H4 (cell line): ENCODE measurements around the gene UTP4. TPM values are rescaled to one million over a fixed set of nuclear protein-coding genes. Genes with fewer than 3 reads are reported as not detected.
"Not testable (repeated sequence)": the region's sequence is repeated elsewhere in the genome, so short reads cannot be mapped to it uniquely, and the experiment has no call there.

ENCODE experiments used
- DNase-seq: peaks from one replicate; pipeline ENCODE4 v3.0.0-alpha.2; 2015; ENCODE audit warnings: low spot score
- total RNA-seq: library from RNA; depleted of rRNA; stranded (reverse); fragments of >200 nt; shearing (Covaris generic); gene quantifications from 2 replicates; pipeline ENCODE4 v1.2.3, GENCODE V29; 2014

Gene UTP4
- total RNA-seq, 1 experiment from 2014 or later = 16.3 TPM

DNA sequence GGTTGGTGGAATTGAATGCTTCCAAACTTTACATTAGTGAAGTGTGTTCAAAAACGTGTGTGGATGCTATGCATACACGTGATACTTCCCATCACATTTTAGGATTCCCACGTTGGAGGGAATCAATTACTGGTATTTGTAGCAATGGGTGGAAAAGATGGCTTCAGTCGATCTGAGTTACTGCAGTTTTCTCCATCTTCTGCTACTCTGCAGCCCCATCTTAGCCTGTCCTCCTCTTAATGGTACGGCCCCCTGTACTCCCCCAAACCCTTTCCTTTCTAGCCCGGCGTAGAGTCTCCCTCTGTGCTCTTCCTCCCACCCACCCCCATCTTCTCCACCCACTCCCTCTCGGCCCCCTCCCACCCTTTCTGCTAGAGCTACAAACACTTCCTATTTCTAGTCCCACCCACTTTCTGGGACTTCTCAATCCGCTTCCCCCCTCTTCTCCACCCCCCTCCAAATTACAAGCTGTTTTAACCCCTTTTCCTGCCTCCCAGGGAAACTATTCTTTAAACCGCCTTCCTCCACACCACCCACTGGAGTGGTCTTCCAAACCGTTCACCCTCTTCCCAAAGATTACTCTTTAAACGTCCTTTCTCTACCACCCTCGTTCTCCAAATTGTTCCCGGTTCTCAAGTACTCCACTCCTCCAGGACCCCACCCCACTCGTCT, 1.1 kb upstream of the UTP4 start:
- no peak for DNase-seq

DNA sequence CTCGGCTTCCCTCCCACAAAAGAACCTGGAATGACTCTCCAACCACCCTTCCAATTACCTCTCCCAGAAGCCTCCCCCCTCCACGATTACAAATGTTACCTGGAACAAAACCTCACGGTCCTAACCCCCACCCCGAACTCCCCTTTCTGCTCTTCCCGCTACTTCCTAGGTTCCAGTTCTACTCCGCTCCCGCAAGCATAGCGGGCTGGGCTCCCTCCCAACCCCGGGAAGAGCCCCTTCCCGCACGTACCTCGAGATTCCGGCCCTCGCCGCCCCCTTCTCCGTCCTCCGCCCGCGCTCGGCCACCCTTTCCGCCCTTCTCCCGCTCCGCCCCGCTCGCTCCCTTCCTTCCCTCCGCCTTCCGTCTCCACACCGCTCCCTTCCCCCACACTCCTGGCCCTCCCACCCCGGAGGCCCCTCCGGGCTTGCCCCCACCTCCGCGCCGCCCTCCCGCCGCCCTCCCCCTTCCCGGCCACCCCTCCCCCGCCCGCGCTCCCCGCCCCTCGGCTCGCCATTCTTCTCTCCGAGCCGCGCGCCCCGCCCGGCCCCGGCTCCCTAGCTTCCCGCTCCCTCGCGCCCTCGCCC, 518 bp upstream of the UTP4 start:
- DNase-seq = peak; percentile 76

DNA sequence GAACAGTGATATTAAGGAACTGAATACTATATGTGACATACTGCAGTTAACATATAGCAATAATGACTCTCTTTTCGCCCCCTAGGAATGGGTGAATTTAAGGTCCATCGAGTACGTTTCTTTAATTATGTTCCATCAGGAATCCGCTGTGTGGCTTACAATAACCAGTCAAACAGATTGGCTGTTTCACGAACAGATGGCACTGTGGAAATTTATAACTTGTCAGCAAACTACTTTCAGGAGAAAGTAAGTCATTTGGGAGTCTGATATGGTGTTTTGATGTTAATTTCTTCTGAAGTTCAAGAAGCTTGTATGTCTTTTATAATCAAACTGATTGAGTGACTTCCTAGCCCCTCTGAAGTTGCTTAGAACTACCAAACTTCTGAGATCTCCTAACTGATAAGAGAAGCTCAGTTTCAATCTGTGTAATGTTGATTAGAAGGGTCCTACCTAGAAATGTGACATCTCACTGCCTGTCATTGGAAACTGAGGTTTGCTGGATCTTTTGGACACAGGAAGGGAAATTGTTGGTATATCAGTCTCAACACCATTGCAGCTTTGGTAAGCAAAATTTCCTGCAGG, 1.0 kb downstream of the UTP4 start:
- DNase-seq = no peak

DNA sequence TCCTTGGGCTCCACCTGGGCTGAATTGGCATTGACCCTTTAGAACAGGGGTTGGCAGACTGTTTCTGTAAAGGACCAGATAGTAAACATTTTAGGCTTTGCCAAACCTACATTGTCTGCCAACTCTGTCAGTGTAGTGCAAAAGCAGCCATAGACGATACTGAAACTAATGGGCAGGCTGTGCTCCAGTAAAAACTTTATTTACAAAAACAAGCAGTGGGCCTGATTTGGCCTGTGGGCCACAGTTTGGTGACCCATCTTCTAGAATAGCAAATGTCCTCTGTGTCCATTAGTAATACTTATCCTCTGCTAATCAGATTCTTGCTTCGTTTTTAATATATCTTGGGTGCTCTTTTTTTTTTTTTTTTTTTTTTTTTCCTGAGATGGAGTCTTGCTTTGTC, 6.2 kb downstream of the UTP4 start:
- no peak for DNase-seq

DNA sequence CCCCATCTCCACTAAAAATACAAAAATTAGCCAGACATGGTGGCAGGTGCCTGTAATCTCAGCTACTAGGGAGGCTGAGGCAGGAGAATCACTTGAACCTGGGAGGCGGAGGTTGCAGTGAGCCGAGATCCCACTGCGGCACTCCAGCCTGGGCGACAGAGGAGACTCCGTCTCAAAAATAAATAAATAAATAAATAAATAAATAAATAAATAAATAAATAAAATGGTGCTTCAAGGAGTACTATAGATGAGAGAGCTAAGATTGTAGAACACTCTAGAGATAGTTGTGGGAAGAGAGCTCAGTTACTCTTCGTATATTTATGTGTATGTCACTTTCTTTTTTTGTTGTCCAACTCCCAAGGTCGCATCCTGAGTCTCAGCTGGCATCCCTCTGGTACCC, 7.0 kb downstream of the UTP4 start:
- DNase-seq = not testable (repeated sequence)

DNA sequence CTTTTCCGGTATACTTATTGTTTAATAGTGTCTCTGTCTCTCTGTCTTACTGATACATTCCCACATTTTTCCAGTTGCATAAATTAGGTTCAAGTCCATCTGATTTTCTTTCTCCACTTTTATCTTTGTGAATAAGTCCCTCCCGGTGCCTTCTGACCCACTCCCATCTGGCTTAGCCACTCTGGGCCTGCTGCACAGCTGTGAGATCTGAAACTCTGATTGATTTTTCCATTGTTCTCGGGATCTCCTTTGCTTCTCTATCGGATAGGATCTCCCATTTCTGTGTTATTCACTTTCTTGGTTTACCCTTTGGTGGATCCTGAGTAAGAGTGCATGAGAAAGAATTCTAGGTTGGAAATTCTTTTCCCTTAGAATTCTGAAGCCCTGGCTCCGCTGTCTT, 8.6 kb downstream of the UTP4 start:
- DNase-seq = no peak

DNA sequence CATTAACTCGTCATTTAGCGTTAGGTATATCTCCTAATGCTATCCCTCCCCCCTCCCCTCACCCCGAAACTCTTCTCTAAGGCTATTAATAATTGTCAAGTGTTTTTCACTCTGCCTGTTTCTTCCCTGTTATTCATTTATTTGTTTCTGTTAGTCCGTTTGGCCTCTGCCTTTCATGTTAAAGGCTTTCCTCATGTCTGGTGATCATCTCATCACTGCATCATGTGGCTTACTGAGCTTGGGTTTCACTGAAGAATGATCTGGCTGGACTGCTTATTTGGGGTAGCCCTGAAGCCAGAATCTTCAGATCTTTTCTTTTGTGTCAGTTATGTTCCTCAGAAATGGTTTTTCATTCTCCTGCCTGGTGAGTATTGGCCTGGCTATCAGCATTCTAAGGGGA, 9.5 kb downstream of the UTP4 start:
- no peak for DNase-seq

DNA sequence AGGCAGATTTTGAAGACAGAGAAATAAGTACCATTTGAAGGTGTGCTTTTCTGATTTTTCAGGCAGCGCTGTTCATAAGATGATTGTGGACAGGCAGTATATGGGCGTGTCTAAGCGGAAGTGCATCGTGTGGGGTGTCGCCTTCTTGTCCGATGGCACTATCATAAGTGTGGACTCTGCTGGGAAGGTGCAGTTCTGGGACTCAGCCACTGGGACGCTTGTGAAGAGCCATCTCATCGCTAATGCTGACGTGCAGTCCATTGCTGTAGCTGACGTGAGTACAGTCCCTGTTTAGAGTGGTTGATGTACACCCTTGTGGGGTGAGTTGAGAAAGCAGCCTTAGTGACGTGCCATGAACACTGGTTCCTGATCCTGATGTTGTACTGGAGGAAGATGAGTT, 10.7 kb downstream of the UTP4 start:
- DNase-seq = no peak

DNA sequence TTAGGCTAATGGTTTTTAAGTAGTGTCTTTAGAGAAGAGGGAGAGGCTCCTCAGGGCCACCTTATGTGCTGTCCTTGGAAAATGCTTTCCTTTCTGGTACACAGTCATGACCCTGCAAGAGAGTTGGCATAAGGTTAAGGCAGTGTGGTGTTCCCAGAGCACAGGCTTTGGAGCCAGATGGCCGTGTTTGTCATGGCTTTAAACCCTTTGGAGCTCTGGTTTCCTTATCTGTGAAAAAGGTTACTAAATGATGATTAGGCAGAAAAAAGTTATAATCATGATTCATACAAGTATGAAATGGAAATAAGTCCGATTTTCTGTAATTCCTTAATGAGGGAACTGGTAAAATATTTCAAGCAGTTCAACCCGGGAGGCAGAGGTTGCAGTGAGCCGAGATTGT, 13.2 kb downstream of the UTP4 start:
- no peak for DNase-seq

DNA sequence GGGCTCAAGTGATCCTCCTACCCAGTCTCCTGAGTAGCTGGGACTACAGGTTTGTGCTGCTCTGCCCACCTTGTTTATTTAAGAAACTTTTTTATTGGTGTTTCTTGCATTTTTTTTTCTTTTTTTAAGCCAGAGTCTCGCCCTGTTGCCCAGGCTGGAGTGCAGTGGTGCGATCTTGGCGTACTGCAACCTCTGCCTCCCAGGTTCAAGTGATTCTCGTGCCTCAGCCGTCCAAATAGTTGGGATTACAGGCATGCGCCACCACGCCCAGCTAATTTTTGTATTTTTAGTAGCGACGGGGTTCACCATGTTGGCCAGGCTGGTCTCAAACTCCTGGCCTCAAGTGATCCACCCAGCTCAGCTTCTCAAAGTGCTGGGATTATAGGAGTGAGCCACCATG, 17.2 kb downstream of the UTP4 start:
- DNase-seq = not testable (repeated sequence)

DNA sequence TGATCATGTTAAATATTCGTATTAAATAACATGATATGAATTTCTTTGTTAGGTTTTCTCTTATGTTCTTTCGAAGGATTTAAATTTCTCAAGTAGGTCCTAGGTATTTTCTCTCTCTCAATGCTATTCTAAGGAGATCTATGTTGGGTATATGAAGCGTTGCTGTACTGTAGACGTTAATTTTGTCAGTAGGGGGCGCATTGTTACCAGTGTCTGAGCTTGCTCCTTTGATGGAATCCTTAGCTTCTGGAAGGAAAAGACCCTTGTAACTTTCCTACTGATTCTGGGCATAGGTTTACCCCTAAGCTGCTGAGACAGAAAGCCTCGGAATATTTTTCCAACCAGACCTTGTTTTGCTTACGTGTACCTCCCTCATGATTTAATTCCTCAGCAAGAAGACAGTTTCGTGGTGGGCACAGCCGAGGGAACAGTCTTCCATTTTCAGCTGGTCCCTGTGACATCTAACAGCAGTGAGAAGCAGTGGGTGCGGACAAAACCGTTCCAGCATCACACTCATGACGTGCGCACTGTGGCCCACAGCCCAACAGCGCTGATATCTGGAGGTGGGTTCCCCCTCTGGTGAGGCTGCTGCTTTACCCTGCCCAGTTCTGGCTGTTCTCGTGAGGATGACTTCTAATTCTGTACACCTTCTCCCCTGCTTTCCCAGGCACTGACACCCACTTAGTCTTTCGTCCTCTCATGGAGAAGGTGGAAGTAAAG, 17.9 kb downstream of the UTP4 start:
- peak; percentile 60 for DNase-seq

DNA sequence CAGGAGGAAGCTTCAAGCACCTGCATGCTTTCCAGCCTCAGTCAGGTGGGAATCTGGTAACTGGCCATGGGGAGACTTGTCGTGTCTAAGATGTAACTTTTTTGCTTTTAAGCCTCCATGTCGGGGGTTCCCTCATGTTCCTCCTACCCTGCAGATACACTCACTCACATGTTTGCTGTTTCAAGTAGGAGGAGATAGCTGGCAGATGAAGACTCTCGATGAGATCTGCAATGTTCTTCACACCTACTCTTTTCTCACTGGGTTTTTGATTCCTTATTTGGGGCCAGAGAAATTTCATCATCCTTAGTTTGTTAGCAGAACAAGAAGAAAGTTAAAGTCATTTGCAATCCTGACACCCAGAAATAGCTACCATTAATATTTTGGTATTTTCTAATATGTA, 24.7 kb downstream of the UTP4 start:
- DNase-seq = no peak

DNA sequence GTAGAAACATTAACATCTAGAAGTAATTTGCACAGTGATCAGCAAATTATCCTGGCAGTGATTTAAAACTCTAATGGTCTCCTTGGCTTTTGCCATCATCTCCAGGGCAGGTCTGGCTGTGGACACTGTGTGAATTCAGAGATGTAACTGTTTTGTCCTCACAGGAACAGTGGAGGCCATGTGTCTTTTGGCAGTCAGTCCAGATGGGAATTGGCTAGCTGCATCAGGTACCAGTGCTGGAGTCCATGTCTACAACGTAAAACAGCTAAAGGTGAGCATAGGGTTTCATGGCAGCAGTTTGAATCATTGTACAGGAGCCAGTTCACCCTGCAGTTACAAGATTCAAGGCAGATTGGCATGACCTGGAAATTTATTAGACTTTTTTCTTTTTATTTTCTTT, 27.7 kb downstream of the UTP4 start:
- no peak for DNase-seq

DNA sequence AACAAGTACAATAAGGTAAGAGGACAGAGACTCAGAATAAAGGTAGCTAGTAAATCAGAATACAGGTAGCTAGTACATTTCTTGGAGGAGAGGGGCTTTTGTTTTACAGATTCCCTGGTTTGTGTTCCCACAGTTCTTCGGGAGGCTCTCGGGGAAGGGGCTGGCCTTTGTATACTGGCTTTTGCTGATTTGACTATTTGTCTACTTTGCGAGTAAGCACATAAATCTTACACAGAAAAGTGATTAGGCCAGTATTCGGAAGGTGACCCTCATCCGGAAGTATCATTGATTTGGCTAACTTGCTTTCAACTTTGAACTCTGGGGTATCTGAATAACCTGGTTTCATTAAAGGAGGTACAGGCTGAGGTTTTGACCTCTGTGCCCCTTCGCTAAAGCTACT, 33.1 kb downstream of the UTP4 start:
- no peak for DNase-seq

DNA sequence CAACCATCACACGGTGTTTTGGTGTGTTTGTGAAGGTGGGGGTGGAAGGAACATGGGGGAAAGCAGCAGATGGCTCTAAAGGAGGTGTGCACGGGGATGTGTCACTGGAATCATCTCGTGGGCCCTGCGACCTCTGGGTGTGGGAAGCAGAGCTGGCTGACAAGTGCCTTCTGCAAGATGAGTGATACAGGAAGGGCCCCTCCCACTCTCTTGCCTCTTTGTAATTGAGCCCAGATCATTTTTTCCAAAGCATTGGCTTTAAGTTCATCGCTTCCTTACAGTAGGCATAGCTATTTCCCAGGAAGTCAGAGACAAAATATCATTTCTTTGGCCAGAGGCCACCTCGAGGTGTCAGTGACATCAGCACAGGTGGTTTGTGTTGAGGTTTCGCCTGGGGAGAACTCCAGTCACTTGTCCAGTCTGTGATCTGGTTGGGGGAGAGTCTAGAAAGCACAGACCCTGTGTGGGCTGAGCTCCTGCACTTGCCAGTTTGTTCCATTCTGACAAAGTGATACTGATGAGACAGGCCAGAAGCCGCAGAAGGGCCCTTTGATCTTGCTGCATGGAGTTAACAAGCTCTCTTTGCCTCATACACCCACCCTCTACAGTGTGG, 33.9 kb downstream of the UTP4 start:
- no peak for DNase-seq

DNA sequence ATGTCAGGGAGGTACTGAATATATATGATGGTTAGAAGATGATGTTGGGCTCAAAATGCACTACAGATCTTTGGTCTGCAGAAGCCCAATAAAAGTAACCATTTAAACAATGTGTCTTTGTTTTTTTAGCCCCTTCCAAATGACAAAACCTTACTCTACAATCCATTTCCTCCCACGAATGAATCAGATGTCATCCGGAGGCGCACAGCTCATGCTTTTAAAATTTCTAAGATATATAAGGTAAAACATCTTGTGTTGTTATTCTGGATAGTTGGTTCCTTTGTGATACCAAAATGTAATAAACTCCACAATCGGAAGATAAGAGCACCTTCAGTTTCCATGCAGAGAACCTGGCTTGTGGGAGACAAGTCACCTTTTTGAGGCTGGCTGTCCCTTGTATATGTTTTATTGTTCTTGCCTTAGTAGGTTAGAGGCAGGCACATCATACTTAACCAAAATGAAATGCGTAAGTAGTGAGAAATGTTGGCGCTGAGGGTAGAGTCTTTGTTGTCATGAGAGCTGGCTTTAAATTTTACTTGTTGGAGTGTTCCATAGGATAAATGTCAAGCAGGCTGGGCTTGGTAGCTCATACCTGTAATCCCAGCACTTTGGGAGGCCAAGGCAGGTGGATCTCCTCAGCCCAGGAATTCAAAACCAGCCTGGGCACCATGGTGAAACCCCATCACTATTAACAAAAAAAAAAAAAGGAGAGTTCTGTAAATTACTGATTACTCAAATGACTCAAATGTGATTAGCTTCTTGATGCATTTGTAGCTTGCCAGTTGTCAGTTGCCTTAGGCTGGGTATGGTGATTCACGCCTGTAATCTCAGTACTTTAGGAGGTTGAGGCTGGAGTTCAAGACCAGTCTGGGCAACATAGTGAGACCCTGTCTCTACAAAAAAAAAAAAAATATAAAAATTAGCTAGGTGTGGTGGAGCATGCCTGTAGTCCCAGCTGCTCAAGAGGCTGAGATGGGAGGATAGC, 34.8 kb downstream of the UTP4 start:
- DNase-seq = no peak

DNA sequence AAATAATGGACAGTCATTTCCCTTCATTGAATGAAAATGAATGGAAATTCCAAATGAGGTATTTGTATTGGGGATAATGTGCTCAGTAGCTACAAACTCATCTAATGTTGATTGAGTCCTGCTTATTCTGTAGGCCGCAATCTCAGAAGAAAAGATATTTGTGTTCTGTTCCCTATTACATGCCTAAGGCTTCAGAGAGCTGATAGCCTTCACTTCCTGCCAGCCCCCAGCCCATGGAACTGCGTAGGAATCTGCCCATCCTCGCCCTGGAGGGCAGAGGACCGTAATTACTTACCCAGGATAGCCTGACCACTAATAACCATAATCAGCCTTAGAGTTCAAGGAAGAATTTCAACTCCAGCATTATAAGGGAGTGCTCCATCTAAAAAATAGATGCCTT, 36.6 kb downstream of the UTP4 start:
- DNase-seq = no peak

DNA sequence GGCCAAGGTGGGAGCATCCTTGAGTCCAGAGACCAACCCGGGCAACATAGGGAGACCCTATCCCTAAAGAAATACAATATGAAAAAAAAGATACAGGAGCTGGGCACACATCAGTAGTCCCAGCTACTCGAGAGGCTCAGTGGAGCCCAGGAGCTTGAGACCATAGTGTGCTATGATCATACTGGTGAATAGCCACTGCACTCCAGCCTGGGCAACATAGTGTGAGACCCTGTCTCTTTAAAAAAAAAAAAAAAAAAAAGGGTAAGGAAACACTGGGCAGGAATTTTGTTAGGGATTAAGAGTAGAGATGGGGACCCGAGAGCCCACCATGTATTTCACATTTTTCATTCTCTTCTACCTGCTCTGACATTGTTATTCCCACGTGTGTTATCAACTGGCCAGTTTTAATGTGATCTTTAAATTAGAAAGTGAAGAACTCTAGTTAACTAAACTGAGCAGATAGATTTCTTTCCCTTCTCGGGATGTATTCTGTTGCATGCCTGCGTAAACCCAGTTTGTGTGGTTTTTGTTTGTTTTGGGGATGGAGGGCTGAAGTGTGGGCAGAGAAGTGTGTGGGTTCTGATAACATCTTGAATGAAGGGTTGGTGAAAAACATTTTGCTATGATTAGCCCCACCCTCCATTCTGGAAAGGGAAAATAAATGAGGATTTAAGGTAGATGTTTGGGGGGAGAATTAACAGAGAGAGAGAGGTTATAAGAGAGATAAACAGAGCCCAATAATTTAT, 37.3 kb downstream of the UTP4 start:
- no peak for DNase-seq

DNA sequence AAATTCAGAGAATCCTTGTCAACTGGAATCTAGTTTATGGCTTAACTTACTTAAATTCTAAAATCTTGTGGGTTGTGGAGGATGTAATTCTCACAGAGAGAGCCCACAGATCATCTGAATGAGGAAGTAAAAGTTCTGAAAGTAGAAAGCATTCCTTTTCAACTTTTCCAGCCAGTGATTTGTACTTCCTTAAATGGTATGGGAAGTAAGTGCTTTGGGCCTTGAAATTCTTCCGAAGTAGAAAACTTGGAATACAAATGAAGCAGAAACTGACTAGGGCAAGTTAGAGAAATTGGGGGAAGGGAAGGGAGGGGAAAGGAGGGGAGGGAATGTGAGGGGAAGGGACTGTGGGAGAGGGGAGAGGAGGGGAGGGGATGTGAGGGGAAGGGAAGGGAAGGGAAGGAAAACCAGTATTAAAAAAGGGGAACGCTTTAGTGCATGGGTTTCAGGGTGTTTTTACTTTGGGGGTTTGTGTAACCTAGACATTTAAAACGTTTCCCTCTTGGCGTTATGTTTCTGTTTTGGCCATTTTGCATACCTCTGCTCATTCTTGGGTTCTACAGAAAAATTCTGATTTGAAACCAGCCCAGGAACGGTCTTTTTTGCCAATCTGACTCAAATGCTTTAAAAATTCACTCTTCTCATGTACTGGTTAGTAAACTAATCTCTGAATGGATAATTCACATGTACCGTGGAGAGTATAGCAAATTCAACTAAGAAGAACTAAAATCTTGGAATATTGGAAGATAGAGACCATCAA, 39.1 kb downstream of the UTP4 start:
- no peak for DNase-seq
